ENCODE data around the gene ENKD1.

ENKD1 gene

DNA sequence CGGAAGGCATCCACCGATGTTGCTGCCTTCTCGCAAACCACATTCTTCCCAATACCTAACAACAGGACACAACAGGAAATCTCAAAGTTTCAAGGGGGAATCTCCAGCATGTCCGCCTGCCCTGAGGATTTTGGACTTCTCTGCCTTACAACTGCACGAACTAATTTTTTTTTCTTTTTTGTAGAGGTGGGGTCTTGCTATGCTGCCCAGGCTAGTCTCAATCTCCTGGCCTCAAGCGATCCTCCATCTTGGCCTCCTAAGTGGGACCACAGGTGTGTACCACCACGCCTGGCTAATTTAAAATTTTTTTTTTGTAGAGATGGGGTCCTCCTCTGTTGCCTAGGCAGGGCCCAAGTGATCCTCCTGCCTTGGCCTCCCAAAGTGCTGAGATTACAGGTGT lies 9.4 kb upstream of the ENKD1 start:
- POLR2A ChIA-PET (ENCODE audit: low non-redundant PET): no interaction called here
- CTCF ChIA-PET: interaction anchor here (0.5 to 1.1 kb wide), 4 partner anchors 8 to 229 kb away, joined by 3 to 4 read pairs (median 4); no protein-coding TSS in a partner anchor
- H3K27ac ChIP-seq: 0 out of 2 replicates have a peak overlapping the region, but pooled peaks have one; percentile 2

GRCh38 chr16:67675579-67675935 lies 9.0 kb upstream of the ENKD1 start:
- ChIA-PET POLR2A (ENCODE audit: low non-redundant PET) (no interaction called here), CTCF (interaction anchor here (1.1 kb wide), 1 partner anchor 12 kb away, joined by 4 read pairs; no protein-coding TSS in a partner anchor)
- H3K27ac ChIP-seq: 0 out of 2 replicates have a peak overlapping the region, but pooled peaks have one; percentile 2
- DNase-seq (ENCODE audit: low spot score): no peak
- no peak for TF ChIP-seq CTCF (conservative IDR thresholded peaks at IDR 0.05; ENCODE audit: low read depth)

More for the DNA sequence above, 9.4 kb upstream of the ENKD1 start:
- no peak for TF ChIP-seq CTCF (conservative IDR thresholded peaks at IDR 0.05; ENCODE audit: low read depth)
- DNase-seq (ENCODE audit: low spot score): no peak

DNA sequence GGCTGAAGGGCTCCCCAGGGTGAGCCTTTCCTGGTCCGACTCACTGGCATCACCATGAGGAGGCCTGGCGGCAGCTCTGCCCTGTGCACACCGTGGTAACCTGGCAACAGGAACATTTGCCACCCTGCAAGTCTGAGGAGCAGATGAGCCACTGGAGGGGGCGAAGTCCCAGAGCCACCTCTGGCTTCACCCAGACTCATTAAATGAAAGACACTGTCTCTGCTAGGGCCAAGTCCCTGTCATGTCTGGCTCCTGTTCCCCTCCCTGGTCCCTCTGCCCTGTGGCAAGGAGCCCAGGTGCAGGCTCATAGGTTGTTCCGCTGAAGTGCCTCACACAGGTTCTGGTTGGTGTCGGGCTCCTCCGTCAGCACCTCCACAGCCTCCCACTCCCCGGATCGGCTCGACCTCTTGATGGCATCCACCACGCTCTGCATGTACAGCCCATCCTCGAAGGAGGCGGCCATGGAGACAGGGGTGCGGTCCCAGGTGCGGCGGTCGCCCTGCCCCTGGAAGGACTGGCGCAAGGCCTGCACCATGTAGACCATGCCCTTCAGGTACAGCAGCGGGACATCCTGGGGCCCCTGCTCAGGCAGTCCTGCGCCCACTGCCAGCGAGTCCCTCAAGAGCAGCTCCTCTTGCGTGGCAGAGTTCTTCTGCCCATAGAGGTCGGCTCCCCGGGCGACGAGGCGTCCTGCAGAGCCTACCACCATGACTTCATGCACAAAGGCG lies 8.5 kb upstream of the ENKD1 start:
- ChIA-PET POLR2A (ENCODE audit: low non-redundant PET) (no interaction called here), CTCF (interaction anchor here (1.1 kb wide), 1 partner anchor 11 kb away, joined by 4 read pairs; no protein-coding TSS in a partner anchor)
- DNase-seq (ENCODE audit: low spot score): no peak
- peak overlapping the region; percentile 60 for H3K27ac ChIP-seq
- no peak for TF ChIP-seq CTCF (conservative IDR thresholded peaks at IDR 0.05; ENCODE audit: low read depth)

DNA sequence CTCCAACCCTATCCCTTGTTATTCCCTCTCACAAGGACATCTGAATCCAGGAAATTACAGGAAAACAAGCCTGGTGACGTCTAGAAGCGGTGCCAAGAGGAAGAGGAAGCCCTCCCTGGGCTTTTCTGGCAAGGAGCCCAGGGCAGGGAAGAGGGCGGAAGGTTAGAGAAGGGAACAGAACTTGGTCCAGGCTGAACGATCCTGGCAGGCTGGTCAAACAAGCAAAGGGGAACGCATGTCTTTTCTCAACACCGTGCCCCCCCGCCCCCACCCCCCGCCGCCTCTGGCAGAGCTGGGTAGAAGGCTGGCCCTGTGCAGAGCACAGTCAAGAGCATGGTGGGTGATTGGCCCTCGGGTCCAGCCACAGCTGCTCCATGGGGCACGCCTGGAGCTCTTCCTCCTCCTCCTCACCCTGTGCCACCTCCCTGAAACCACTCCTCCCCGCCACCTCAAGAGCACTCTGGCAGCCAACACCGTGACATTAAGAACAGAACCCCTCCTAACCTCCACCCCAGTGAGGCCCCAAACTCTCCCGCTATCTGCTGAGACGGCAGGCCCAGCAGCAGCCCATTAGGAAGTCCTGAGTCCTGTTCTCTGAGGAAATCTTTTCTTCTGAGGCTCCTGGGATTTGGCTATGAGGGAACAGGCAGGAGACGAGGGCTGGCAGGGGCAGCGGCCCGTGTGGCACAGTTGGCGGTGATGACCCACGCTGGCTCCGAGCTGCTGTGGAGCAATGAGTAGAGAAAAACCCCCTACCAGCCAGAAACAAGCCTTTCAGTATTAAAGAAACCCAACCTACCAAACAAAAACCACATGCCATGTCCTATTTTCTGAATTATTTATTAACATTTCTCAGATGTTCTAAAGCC lies 7.4 kb upstream of the ENKD1 start:
- TF ChIP-seq CTCF (conservative IDR thresholded peaks at IDR 0.05; ENCODE audit: low read depth): no peak
- no peak for DNase-seq (ENCODE audit: low spot score)
- peak overlapping the region; percentile 60 for H3K27ac ChIP-seq
- CTCF ChIA-PET: interaction anchor here (0.7 to 3.5 kb wide), 6 partner anchors 8 to 211 kb away, joined by 3 to 17 read pairs (median 7); partner anchors contain the start of gene NRN1L
- POLR2A ChIA-PET (ENCODE audit: low non-redundant PET): no interaction called here

DNA sequence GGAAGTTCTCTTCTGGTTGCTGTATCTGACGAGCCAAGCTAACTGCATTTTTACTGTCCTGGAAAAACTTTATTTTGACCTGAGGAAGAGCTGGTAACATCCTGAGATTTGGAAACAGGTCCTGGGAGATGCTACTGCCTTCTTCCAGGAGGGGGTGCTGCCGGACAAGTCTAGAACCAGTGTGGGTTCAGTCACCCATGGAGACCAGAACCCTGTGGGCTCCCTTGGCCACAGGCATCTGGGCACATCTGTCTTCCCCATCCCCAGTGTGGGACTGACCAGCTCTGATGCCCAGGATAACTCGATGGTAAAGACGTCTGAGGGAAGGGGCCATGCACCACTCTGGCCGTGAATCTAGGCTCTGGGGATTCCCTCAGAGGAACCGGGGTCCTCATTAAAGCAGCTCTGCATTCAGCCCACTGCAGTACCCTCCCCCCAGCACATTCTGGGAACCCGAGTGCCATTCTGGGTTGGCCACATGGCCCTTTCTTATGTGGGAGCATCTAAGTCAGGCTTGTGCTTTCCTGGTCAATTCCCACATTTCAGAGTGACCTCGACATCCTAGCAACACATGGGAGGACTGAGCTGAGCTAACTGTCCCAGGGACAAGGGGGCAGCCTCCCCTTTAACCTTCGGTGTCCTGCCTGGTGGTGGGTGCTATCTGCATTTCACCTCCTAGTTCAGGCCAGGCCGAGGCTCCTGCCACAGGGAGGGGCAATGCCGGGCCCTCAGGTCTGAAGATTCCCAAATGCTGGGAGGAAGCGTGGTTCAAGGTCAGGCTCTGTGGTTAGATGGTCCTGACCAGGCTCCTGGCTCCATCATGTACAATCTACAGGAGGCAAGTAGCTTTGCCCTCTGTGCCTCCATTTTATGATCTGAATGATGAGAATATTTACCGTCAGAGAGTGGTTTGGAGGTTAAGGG lies 6.5 kb upstream of the ENKD1 start:
- ChIA-PET CTCF (interaction anchor here (0.6 to 3.5 kb wide), 17 partner anchors 9 to 521 kb away, joined by 3 to 17 read pairs (median 4); partner anchors contain the start of gene NRN1L), POLR2A (ENCODE audit: low non-redundant PET) (no interaction called here)
- H3K27ac ChIP-seq: peak overlapping the region; percentile 60
- peak; percentile 64 for DNase-seq (ENCODE audit: low spot score)
- peak; percentile 59 for TF ChIP-seq CTCF (conservative IDR thresholded peaks at IDR 0.05; ENCODE audit: low read depth)

Measured in RWPE1 (cell line).